WI38 (cell line): ENCODE measurements around the gene SLX9.
A peak's percentile ranks its signal among the peaks of the same experiment; 100 is the strongest.

Experiments
- H3K4me3 ChIP-seq: 2 replicates; pipeline ENCODE4 v1.5.1; 2011; ENCODE audit warnings: low read depth, mild to moderate bottlenecking, control low read depth, low read length
- CTCF ChIP-seq: IDR thresholded peaks from 2 replicates; pipeline ENCODE4 v1.5.1; 2012; ENCODE audit warnings: low read depth, mild to moderate bottlenecking, control low read depth, low read length

SLX9 gene

GRCh38 chr21:44930543-44930981 lies 9.3 kb upstream of the SLX9 start:
- no peak overlapping the region for H3K4me3 ChIP-seq
- TF ChIP-seq CTCF, result no peak

GRCh38 chr21:44931137-44931500 lies 8.7 kb upstream of the SLX9 start:
- no peak for TF ChIP-seq CTCF
- no peak overlapping the region for H3K4me3 ChIP-seq

- H3K4me3 ChIP-seq, result no peak overlapping the region
- no peak for TF ChIP-seq CTCF
These were observed 8.1 kb upstream of the SLX9 start for GRCh38 chr21:44931501-44932407.

- TF ChIP-seq CTCF, result peak; percentile 55
- H3K4me3 ChIP-seq, result no peak overlapping the region
These were observed 7.2 kb upstream of the SLX9 start for GRCh38 chr21:44932408-44933181.

- H3K4me3 ChIP-seq, result no peak overlapping the region
- no peak for TF ChIP-seq CTCF
These were observed 6.5 kb upstream of the SLX9 start for GRCh38 chr21:44933199-44933917.

- TF ChIP-seq CTCF, result no peak
- no peak overlapping the region for H3K4me3 ChIP-seq
These were observed 5.9 kb upstream of the SLX9 start for GRCh38 chr21:44933918-44934260.
